Fibroblast of villous mesenchyme (primary cell): ENCODE measurements around the gene GJA3. TPM values are rescaled to one million over a fixed set of nuclear protein-coding genes. Genes with fewer than 3 reads are reported as not detected.

Source experiments
- DNase-seq: peaks from one replicate; pipeline ENCODE4 v3.0.0-alpha.2; 2010; ENCODE audit warnings: low read depth
- H3K4me3 ChIP-seq: 2 replicates; pipeline ENCODE4 v1.5.1; 2011; ENCODE audit warnings: low read depth, mild to moderate bottlenecking, low read length
- total RNA-seq: library from RNA; depleted of rRNA; stranded (reverse); fragments of >200 nt; gene quantifications from 2 replicates; pipeline ENCODE4 v1.2.3, GENCODE V29; 2012
- TF ChIP-seq, protein P1 (sequence below): IDR thresholded peaks from 2 replicates; pipeline ENCODE4 v1.5.1; 2012; ENCODE audit warnings: low read depth, mild to moderate bottlenecking, low read length; ENCODE audit not compliant: insufficient read depth

The GJA3 gene
- total RNA-seq, 1 donor = 0.43 TPM

- no peak for DNase-seq
- TF ChIP-seq, protein P1, sequence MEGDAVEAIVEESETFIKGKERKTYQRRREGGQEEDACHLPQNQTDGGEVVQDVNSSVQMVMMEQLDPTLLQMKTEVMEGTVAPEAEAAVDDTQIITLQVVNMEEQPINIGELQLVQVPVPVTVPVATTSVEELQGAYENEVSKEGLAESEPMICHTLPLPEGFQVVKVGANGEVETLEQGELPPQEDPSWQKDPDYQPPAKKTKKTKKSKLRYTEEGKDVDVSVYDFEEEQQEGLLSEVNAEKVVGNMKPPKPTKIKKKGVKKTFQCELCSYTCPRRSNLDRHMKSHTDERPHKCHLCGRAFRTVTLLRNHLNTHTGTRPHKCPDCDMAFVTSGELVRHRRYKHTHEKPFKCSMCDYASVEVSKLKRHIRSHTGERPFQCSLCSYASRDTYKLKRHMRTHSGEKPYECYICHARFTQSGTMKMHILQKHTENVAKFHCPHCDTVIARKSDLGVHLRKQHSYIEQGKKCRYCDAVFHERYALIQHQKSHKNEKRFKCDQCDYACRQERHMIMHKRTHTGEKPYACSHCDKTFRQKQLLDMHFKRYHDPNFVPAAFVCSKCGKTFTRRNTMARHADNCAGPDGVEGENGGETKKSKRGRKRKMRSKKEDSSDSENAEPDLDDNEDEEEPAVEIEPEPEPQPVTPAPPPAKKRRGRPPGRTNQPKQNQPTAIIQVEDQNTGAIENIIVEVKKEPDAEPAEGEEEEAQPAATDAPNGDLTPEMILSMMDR = no peak
- no peak overlapping the region for H3K4me3 ChIP-seq
Observed at GRCh38 chr13:20173116-20173746, 12.4 kb upstream of the GJA3 start.

- TF ChIP-seq, protein P1 = no peak
- H3K4me3 ChIP-seq = no peak overlapping the region
- no peak for DNase-seq
Observed at GRCh38 chr13:20171364-20171763, 10.5 kb upstream of the GJA3 start.

DNA sequence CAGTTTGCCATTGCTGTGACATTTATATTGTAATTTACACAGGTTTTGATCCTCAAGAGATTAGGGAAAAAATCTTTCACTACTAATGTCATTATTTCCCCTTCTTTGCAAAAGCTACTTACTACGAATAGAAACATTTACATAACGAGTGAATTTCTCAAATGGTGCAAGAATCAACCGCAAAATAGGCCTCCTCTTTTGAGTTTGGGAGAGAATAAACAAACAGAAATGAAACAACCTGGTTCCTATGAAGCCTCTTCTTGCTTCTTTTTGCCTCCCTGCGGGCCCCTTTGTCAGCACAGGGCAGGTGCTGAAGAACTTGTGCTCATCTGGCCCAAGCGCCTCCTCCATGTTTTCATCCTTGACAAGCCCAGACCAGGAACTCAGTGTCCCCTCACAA lies 10.1 kb upstream of the GJA3 start:
- TF ChIP-seq, protein P1 = no peak
- DNase-seq = no peak
- H3K4me3 ChIP-seq = no peak overlapping the region

DNA sequence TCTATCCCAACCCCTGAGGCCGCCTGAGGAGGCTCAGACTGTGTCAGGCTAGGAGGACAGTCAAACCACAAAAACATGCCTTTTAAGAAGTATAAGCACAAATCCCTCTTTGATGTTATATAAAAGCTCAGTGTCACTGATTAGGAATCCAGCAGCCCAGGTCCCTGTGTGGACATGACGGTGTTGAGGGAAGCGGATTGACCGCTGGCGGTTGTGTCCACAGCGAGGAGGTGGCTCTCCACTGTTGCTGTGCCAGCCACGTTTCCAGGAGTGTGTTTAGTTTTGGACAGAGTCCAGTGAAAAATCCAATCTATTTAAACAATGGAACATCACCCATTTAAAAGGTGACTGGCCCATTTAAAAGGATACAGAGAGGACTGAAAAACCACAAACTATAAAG lies 7.5 kb upstream of the GJA3 start:
- H3K4me3 ChIP-seq = no peak overlapping the region
- TF ChIP-seq, protein P1 = no peak
- no peak for DNase-seq

GRCh38 chr13:20165417-20166257 lies 4.8 kb upstream of the GJA3 start:
- TF ChIP-seq, protein P1 = no peak
- no peak overlapping the region for H3K4me3 ChIP-seq
- DNase-seq = no peak

DNA sequence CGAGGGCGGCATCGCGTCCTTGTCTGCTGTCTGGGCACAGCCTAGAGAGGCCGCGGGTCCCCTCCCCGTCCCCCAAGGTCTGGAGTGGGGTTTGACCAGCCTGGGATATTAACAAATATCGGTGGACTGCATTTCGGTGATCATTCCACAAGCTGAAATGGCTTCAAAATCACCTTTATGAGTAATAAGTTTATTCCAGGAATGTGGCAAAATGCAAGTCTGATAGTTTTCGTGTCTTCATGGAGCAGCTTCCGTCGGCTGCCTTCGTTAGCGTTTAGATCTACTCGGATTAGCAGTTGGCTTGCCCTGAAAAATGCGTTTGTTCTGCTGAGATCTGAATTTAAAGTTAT lies 1.1 kb upstream of the GJA3 start:
- no peak for DNase-seq
- TF ChIP-seq, protein P1 = no peak
- no peak overlapping the region for H3K4me3 ChIP-seq
